Measurements from ENCODE around the gene CRIM1. TPM values are rescaled to one million over a fixed set of nuclear protein-coding genes. Genes with fewer than 3 reads are reported as not detected.

Gene CRIM1
- total and polyA plus RNA-seq, 2 donors (not counting 1 experiment from before 2014, with no cell fraction given) = 364 to 661 TPM

GRCh38 chr2:36446294-36446693 is 90.7 kb downstream of the CRIM1 start:
- Histone ChIP-seq H3K4me1 (ENCODE audit: control insufficient read depth, extremely low read depth, insufficient read depth, low read length) (peaks cover 34% of the 10 kb centered on the region), H3K4me3 (replicated peaks in 1 of 4; ENCODE audit: control extremely low read depth in 1 of 4, insufficient read depth in 1 of 4, low read depth in 3 of 4, low read length in 4 of 4) (no peak overlapping the region), H2AFZ (ENCODE audit: low read length) (no peak overlapping the region), H4K20me1 (ENCODE audit: control insufficient read depth, extremely low read depth, insufficient read depth, low read length) (no peaks in the 10 kb centered on the region), H3K36me3 (ENCODE audit: control insufficient read depth, insufficient read depth, low read length) (peaks cover 27% of the 10 kb centered on the region), H3K9ac (ENCODE audit: insufficient read depth, low read length) (no peak overlapping the region), H3K79me2 (ENCODE audit: control insufficient read depth, insufficient read depth, low read length) (peaks cover 67% of the 10 kb centered on the region), H3K4me2 (ENCODE audit: extremely low read depth, insufficient read depth, low read length) (no peak overlapping the region), H3K9me3 (ENCODE audit: control insufficient read depth, insufficient read depth, low read depth, low read length) (no peaks in the 10 kb centered on the region), H3K27me3 (ENCODE audit: control insufficient read depth, insufficient read depth, low read length) (no peaks in the 10 kb centered on the region), H3K27ac (ENCODE audit: insufficient read depth, low read length) (peak overlapping the region; percentile 14)
- no peak for DNase-seq (ENCODE audit: low read depth in 2 of 2)
- TF ChIP-seq EZH2 (IDR thresholded peaks at IDR 0.05; ENCODE audit: low read length, missing control alignments) (no peak), CTCF (conservative IDR thresholded peaks at IDR 0.05 in 1 of 2, IDR thresholded peaks at IDR 0.05 in 1 of 2; ENCODE audit: low read depth in 1 of 2, low read length in 2 of 2) (no peak)

- Histone ChIP-seq H3K27ac (ENCODE audit: insufficient read depth, low read length) (peak overlapping the region; percentile 46), H3K36me3 (ENCODE audit: control insufficient read depth, insufficient read depth, low read length) (peaks cover 16% of the 10 kb centered on the region), H3K79me2 (ENCODE audit: control insufficient read depth, insufficient read depth, low read length) (peaks cover 64% of the 10 kb centered on the region), H4K20me1 (ENCODE audit: control insufficient read depth, extremely low read depth, insufficient read depth, low read length) (no peaks in the 10 kb centered on the region), H3K4me1 (ENCODE audit: control insufficient read depth, extremely low read depth, insufficient read depth, low read length) (peaks cover 51% of the 10 kb centered on the region), H3K27me3 (ENCODE audit: control insufficient read depth, insufficient read depth, low read length) (no peaks in the 10 kb centered on the region), H3K4me2 (ENCODE audit: extremely low read depth, insufficient read depth, low read length) (no peak overlapping the region), H3K4me3 (replicated peaks in 1 of 4; ENCODE audit: control extremely low read depth in 1 of 4, insufficient read depth in 1 of 4, low read depth in 3 of 4, low read length in 4 of 4) (no peak overlapping the region), H3K9me3 (ENCODE audit: control insufficient read depth, insufficient read depth, low read depth, low read length) (no peaks in the 10 kb centered on the region), H3K9ac (ENCODE audit: insufficient read depth, low read length) (no peak overlapping the region), H2AFZ (ENCODE audit: low read length) (no peak overlapping the region)
- TF ChIP-seq EZH2 (IDR thresholded peaks at IDR 0.05; ENCODE audit: low read length, missing control alignments) = no peak
- no peak for TF ChIP-seq CTCF (conservative IDR thresholded peaks at IDR 0.05 in 1 of 2, IDR thresholded peaks at IDR 0.05 in 1 of 2; ENCODE audit: low read depth in 1 of 2, low read length in 2 of 2)
- no peak for DNase-seq (ENCODE audit: low read depth in 2 of 2)
Measured at GRCh38 chr2:36449213-36449612, 93.6 kb downstream of the CRIM1 start.

- Histone ChIP-seq H3K4me3 (replicated peaks in 1 of 4; ENCODE audit: control extremely low read depth in 1 of 4, insufficient read depth in 1 of 4, low read depth in 3 of 4, low read length in 4 of 4) (no peak overlapping the region), H2AFZ (ENCODE audit: low read length) (no peak overlapping the region), H3K9me3 (ENCODE audit: control insufficient read depth, insufficient read depth, low read depth, low read length) (no peaks in the 10 kb centered on the region), H3K9ac (ENCODE audit: insufficient read depth, low read length) (no peak overlapping the region), H3K27ac (ENCODE audit: insufficient read depth, low read length) (peak overlapping the region; percentile 77), H3K79me2 (ENCODE audit: control insufficient read depth, insufficient read depth, low read length) (peaks cover 65% of the 10 kb centered on the region), H3K4me1 (ENCODE audit: control insufficient read depth, extremely low read depth, insufficient read depth, low read length) (peaks cover 57% of the 10 kb centered on the region), H3K27me3 (ENCODE audit: control insufficient read depth, insufficient read depth, low read length) (no peaks in the 10 kb centered on the region), H3K36me3 (ENCODE audit: control insufficient read depth, insufficient read depth, low read length) (peaks cover 14% of the 10 kb centered on the region), H3K4me2 (ENCODE audit: extremely low read depth, insufficient read depth, low read length) (peak overlapping the region; percentile 41), H4K20me1 (ENCODE audit: control insufficient read depth, extremely low read depth, insufficient read depth, low read length) (no peaks in the 10 kb centered on the region)
- no peak for TF ChIP-seq EZH2 (IDR thresholded peaks at IDR 0.05; ENCODE audit: low read length, missing control alignments)
- no peak for TF ChIP-seq CTCF (conservative IDR thresholded peaks at IDR 0.05 in 1 of 2, IDR thresholded peaks at IDR 0.05 in 1 of 2; ENCODE audit: low read depth in 1 of 2, low read length in 2 of 2)
- DNase-seq (ENCODE audit: low read depth in 2 of 2) = peak; percentile 47 to 83
Measured at GRCh38 chr2:36449943-36450392, 94.4 kb downstream of the CRIM1 start.

Measured in fibroblast of lung (primary cell).